C4-2B (cell line): ENCODE measurements around the gene RSRC2.

Experiments used
- ZFX ChIP-seq: fragments of 450-650 bp; IDR thresholded peaks from 2 replicates; pipeline ENCODE4 v1.6.1; 2017
- TF ChIP-seq, protein P1 (sequence below): fragments of 450-650 bp; conservative IDR thresholded peaks from 2 replicates; pipeline ENCODE4 v1.5.1; 2017; ENCODE audit warnings: mild to moderate bottlenecking

DNA sequence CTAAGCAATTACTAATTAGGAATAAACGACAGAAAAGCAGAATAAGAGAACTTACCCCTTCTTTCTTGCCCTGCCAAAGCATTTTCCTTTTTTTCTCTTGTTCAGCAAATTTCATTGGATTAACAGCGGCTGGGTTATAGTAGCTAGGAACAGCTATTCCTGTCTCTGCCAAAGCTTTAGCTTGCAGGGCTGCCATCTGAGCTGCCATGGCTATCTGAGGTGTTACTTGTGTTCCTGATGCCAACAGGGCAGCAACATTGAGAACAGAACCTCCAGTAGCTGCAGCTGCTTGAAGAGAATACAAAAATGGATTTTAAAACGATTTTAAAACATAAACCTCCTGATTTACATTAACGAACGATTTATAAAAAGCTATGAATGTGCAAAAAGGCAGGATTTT is 18.6 kb downstream of the RSRC2 start:
- TF ChIP-seq, protein P1, sequence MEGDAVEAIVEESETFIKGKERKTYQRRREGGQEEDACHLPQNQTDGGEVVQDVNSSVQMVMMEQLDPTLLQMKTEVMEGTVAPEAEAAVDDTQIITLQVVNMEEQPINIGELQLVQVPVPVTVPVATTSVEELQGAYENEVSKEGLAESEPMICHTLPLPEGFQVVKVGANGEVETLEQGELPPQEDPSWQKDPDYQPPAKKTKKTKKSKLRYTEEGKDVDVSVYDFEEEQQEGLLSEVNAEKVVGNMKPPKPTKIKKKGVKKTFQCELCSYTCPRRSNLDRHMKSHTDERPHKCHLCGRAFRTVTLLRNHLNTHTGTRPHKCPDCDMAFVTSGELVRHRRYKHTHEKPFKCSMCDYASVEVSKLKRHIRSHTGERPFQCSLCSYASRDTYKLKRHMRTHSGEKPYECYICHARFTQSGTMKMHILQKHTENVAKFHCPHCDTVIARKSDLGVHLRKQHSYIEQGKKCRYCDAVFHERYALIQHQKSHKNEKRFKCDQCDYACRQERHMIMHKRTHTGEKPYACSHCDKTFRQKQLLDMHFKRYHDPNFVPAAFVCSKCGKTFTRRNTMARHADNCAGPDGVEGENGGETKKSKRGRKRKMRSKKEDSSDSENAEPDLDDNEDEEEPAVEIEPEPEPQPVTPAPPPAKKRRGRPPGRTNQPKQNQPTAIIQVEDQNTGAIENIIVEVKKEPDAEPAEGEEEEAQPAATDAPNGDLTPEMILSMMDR, result no peak
- no peak for TF ChIP-seq ZFX
